VCaP (cell line): ENCODE data around the gene SPINK5.
"Not testable (repeated sequence)": the region's sequence is repeated elsewhere in the genome, so short reads cannot be mapped to it uniquely, and the experiment has no call there.

ENCODE experiments used
- H3K27ac ChIP-seq: fragments of 450-650 bp; 2 replicates; pipeline ENCODE4 v1.5.1; 2017
- CTCF ChIP-seq: fragments of 450-650 bp; conservative IDR thresholded peaks from 2 replicates; pipeline ENCODE4 v1.5.1; 2017; ENCODE audit warnings: mild to moderate bottlenecking, moderate library complexity

Gene SPINK5

GRCh38 chr5:148042881-148043280, 20.9 kb upstream of the SPINK5 start:
- no peak overlapping the region for H3K27ac ChIP-seq
- TF ChIP-seq CTCF: no peak

GRCh38 chr5:148043705-148044104, 20.1 kb upstream of the SPINK5 start:
- H3K27ac ChIP-seq: no peak overlapping the region
- TF ChIP-seq CTCF: no peak

- H3K27ac ChIP-seq: not testable (repeated sequence)
Observed at GRCh38 chr5:148055160-148055559, 8.6 kb upstream of the SPINK5 start.

GRCh38 chr5:148060309-148060708, 3.5 kb upstream of the SPINK5 start:
- no peak for TF ChIP-seq CTCF
- no peak overlapping the region for H3K27ac ChIP-seq

- H3K27ac ChIP-seq: no peak overlapping the region
- TF ChIP-seq CTCF: no peak
Observed at GRCh38 chr5:148060881-148061280, 2.9 kb upstream of the SPINK5 start.

- H3K27ac ChIP-seq: no peak overlapping the region
- TF ChIP-seq CTCF: no peak
Observed at GRCh38 chr5:148070621-148071020, 6.8 kb downstream of the SPINK5 start.

GRCh38 chr5:148072207-148072606, 8.4 kb downstream of the SPINK5 start:
- no peak overlapping the region for H3K27ac ChIP-seq
- no peak for TF ChIP-seq CTCF

- no peak for TF ChIP-seq CTCF
- no peak overlapping the region for H3K27ac ChIP-seq
Observed at GRCh38 chr5:148075529-148075928, 11.7 kb downstream of the SPINK5 start.
